GM18951 (cell line): ENCODE results near the gene CILP.
"Not testable (repeated sequence)": the region's sequence is repeated elsewhere in the genome, so short reads cannot be mapped to it uniquely, and the experiment has no call there.

Experiments
- POLR2A ChIP-seq: IDR thresholded peaks from 4 replicates; pipeline ENCODE4 v1.6.1; 2011; ENCODE audit warnings: mild to moderate bottlenecking; ENCODE audit not compliant: insufficient read length, insufficient read depth; ENCODE audit errors: extremely low read depth
- in situ Hi-C: fragments of 300-500 bp; cut with MboI; formaldehyde crosslinking; loops from one replicate; pipeline ENCODE4 v1.12.0; 2022; ENCODE audit warnings: low sequenced_read_pairs, mixed read lengths, inconsistent platforms; ENCODE audit not compliant: unreplicated experiment

CILP gene

DNA sequence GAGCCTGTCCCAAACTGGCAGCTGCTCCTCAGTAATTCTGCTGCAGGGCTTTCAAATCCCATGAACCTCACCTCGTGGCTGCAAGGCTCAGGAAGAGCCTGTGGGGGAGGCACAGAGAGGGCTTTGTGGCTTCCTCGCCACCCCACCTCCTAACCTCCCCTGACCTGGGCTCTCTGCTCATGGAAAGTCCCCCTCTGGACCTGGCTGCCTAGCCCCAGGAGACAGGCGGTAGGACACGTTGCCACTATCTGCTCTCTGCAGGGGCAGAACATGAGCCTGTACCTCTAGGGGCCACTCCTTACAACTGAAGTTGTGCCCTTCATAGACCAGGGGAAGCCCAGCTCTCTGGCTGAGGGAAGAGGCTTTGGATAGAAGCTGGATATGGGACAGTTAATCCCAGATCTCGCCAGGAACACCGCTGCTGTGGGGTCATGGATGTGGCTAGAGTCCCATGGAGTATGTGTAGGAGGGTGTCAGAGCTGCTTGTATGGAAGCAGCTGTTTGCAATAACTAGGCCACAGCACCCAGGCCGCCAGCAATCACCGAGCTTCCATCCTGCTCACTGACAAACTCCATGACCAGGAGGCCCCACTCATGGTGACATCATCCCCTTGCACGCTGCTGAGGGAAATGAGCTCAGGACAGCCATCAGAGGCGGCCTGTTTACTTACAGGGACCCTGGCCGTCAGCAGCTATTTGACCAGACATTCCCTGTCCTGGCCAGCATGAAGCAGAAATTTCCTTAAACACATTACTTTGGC lies 34.0 kb upstream of the CILP start:
- in situ Hi-C loops, result no loop called here
- TF ChIP-seq POLR2A, result no peak

DNA sequence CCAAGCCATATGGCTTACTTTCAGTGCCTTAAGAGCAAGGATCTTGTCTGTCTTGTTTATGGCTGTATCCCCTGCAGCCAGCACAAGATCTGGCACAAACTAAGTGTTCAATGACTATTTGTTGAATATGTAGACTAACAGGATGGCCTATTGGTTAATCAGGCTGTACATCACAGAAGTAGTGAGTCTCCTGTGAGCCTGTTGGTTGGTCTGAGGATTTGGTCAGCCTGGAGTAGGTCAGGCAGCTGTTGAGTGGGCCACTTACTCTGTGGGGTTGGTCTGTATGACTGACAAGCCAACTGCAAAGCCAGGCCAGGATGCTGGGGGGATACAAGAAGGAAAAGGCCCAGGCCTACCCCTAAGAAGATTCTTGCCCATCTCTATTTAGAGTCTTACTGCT lies 33.4 kb upstream of the CILP start:
- TF ChIP-seq POLR2A, result no peak
- in situ Hi-C loops, result no loop called here

DNA sequence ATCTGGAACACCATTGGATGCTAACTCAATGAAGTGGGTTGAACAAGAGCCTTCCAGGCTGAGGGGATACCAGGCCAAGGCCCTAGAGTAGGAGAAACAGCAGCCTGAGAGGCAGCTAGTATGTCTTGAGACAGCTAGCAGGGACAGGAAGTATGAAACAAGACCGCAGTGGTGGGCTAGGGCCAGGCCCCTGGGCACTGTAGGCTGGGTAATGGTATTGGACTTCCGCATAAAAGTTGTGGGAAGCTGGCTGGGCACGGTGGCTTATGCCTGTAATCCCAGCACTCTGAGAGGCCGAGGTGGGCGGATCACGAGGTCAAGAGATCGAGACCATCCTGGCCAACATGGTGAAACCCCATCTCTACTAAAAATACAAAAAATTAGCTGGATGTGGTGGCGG lies 25.2 kb upstream of the CILP start:
- in situ Hi-C loops, result not testable (repeated sequence)

DNA sequence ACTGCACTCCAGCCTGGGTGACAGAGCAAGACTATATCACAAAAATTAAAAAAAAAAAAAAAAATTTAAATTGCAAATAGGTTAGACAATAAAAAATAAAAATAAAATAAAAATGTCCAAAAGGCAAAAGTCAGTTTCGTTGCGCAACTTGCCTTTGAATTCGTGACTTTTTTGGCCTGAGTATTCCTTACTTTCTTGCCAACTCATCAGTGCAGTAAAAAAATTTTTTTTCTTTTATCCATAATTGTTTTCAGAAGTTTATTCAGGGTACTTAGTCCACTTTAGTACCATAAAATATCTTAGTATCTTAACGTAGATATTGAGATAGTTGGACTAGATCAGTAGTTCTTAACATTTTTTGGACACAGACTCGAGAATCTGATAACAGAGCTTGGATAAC lies 22.4 kb upstream of the CILP start:
- in situ Hi-C loops, result no loop called here
- no peak for TF ChIP-seq POLR2A

DNA sequence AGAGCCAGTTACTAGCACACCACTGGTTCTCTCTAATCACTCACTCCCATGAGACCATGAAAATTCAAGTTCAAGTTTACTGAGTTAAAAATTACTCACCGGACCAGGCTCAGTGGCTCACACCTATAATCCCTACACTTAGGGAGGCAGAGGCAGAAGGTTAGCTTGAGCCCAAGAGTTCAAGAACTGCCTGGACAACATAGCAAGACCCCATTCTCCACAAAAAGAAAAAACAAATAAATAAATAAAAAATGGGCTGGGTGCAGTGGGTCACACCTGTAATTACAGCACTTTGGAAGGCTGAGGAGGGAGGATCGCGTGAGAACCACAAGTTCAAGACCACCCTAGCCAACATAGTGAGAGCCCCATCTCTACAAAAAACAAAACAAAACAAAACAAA lies 21.2 kb upstream of the CILP start:
- TF ChIP-seq POLR2A, result no peak
- in situ Hi-C loops, result no loop called here

DNA sequence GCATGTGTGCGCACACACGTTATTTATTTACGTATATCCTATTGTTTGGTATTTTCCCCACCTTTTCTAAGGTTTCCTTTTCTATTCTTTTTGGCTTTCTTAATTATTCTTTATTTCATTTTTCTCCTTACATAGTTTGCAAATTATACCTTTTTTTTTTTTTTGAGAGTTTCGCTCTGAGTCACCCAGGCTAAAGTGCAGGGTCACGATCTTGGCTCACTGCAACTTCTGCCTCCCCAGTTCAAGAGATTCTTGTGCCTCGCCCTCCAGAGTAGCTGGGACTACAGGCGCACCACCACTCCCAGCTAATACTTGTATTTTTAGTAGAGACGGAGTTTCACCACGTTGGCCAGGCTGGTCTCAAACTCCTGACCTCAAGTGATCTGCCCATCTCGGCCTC lies 20.0 kb upstream of the CILP start:
- TF ChIP-seq POLR2A, result no peak
- in situ Hi-C loops, result no loop called here

DNA sequence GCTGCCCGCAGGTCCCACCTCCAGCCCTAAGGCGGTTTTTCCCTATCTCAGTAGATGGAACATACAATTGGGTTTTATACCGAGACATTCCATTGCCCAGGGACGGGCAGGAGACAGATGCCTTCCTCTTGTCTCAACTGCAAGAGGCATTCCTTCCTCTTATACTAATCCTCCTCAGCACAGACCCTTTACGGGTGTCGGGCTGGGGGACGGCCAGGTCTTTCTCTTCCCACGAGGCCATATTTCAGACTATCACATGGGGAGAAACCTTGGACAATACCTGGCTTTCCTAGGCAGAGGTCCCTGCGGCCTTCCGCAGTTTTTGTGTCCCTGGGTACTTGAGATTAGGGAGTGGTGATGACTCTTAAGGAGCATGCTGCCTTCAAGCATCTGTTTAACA lies 15.6 kb upstream of the CILP start:
- in situ Hi-C loops, result not testable (repeated sequence)

DNA sequence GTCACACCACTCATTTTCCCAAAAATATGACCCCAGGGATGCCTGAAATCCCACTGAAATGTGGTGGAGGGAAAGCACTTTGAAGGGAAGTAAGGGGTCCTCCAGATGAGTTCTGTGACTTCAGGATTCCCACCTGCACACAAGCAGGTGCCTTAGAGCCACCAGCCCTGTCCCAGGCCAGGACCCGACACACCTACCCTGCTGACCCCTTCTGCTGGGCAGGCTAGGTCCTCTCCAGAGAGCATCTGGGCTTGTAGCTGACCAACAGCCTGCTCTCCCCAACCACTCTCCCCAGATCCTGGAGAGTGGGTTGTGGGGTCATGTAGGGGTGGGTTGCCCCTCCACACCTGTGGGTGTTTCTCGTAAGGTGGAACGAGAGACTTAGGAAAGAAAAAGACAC lies 14.9 kb upstream of the CILP start:
- in situ Hi-C loops, result no loop called here
- TF ChIP-seq POLR2A, result no peak

DNA sequence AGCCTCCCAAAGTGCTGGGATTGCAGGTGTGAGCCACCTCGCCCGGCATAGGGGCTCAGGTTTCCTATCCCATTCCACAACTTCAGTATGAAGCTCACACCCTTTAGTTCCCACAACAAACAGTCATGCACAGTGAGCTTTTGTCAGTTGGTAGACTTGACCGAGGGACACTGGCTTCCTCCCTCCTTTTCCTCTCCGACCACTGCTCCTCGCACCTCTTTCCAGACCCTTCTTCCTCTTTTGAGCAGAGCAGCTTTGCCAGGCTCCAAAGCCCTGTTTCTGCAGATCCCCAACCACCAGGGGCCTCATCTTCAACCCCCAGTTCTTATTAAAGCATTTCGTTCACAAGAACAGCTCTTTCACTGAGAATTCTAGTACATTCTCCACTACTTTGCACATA lies 12.7 kb upstream of the CILP start:
- in situ Hi-C loops, result no loop called here
- TF ChIP-seq POLR2A, result no peak

DNA sequence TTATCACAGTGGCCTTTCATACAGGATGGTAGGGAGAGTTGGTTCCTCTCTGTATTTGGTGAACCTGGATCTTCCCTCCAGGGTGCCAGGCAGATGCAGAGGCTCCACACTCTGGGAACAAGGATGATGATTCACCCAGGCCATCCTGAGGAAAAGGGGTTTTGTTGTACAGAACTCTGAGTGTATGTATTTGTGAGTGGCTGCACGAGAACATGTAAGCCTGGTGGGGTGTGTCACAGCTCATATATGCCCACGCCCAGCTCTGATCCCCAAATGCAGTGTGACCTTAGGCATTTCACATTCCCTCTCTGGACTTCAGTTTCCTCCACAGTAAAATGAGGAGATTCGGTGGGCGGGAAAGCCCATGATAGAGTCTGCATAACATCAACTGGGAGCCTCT lies 11.6 kb upstream of the CILP start:
- in situ Hi-C loops, result no loop called here
- no peak for TF ChIP-seq POLR2A

DNA sequence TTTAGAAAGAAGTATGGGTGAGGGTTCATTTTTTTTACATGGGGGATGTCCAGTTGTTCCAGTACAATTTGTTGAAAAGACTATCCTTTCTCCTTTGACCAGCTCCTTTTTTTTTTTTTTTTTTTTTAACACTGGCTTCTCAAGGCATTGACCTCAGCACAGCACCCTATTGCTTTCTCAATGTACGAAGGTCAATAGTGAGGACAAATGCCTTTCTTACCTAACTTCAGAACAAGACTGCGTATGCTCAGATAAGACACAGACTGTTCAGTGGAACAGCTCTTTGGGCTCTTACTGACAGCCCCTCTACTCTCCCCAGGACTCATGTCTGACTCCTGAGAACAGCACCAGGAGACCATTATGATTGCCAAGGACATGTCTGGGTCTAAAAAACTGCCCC lies 10.4 kb upstream of the CILP start:
- in situ Hi-C loops, result no loop called here
- TF ChIP-seq POLR2A, result no peak

DNA sequence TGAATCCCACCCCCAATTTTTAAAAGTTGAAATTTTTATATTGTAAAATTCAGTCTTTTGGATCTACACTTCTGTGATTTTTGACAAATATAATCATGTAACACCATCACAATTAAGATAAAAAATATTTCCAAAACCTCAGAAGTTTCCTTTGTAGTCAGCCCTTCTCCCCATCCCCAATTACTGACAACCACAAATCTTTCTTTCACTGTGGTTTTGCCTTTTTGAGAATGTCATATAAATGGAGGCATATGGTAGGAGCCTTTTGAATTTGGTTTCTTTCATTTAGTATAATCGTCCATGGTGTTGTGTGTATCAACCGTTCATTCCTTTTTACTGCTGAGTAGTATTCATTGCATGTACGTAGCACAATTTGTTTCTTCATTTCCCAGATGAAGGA lies 7.9 kb upstream of the CILP start:
- no peak for TF ChIP-seq POLR2A
- in situ Hi-C loops, result no loop called here

DNA sequence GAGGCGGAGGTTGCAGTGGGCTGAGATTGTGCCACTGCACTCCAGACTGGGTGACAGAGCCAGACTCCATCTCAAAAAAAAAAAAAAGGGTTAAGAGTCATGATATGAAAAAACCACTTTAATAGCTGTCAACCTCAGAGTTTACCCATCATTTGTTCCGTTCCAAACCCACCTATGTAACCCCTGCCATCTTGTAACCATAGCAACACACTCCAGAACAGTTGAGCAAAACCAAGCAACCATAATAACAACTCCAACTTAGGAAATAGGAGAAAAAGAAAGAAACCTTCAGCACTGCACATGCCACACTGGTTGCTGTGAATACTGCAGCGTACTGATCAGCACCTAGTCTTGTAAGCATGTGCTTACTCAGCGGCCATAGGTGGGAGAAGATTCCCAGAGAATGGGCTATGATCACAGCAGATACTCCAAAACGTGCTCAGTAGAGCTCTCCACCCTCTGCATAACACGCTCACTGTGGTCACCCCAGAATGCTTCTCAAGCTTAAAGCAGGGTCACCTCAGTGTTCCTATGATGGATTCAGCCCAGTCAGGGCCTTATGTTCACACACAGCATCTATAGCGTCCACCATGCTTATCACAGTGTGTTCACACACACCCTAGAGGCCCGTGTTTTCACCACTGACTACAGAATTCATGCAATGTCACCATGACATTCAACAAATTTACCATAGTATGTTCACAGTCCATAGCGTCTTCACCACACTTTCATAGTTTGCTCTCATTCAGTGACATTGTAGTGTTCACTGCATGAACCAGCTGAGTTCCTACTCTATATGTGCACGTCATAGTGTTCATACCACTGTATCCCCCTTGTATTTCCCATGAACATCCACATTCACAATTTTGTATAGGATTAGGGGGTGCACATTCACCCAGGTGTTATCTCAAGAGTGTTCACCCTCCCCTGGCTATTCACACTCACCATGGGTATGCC lies 6.5 kb upstream of the CILP start:
- no peak for TF ChIP-seq POLR2A
- in situ Hi-C loops, result no loop called here

DNA sequence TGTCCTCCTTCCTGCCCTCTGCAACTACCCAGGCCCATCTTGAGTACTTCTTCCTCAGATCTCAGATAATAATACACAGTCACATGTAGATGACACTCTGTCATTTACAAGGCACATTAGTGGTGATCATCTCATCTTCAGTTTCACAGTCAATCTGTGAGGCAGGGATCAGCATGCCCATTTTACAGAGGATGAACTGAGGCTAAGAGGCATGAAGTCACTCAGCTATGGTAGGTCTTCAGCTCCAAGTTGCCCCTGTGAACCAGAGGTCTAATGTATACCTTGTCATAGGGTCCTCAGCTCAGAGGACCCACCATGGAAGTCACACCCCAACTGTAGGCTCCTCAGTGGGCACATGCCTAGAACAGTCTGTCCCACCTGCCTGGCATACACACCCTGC lies 4.2 kb upstream of the CILP start:
- no peak for TF ChIP-seq POLR2A
- in situ Hi-C loops, result no loop called here

DNA sequence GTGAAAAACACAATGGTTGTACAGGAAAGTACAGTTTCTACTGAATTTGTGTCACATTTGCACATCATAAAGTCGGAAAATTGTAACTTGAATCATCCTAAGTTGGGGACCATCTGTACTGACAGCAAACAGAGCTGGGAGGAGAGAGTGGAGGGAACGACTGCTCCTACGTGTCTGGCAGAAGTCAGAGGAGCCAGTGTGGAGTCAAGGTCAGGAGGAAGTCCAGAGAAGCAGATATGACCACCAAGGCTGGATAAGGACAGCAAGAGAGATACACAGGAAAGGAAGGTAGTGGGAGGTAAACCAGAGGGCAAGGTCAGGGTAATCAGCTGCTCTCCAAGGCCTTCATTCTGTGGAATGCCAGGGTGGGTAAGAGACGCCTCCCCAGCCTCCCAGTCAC lies 2.7 kb upstream of the CILP start:
- in situ Hi-C loops, result no loop called here
- TF ChIP-seq POLR2A, result no peak

DNA sequence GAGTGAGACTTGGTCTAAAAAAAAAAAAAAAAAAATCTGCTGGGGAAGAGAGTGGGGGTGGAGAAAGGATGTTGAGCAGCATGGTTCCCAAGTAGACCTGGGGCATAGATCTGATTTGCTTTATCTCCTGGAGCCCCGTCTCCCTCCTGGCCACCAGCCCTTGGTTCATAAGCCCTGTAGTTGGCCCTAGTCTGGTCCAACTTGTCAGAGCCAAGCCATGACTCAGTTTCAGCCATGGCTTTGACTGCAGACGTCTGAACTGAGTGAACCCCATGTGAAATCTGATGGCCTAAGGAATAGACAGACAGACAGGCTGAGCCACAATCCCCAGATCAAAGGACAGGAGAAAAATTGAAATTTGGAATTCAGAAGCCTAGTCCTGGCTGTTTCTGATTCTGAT lies 2.0 kb upstream of the CILP start:
- no peak for TF ChIP-seq POLR2A
- in situ Hi-C loops, result no loop called here
